ENCODE data around the gene TMEM219. TPM values are rescaled to one million over a fixed set of nuclear protein-coding genes. Genes with fewer than 3 reads are reported as not detected.
"Not testable (repeated sequence)": the region's sequence is repeated elsewhere in the genome, so short reads cannot be mapped to it uniquely, and the experiment has no call there.

Gene TMEM219
- total RNA-seq, 2 donors from 2014 or later: 84.5 to 84.7 TPM

DNA sequence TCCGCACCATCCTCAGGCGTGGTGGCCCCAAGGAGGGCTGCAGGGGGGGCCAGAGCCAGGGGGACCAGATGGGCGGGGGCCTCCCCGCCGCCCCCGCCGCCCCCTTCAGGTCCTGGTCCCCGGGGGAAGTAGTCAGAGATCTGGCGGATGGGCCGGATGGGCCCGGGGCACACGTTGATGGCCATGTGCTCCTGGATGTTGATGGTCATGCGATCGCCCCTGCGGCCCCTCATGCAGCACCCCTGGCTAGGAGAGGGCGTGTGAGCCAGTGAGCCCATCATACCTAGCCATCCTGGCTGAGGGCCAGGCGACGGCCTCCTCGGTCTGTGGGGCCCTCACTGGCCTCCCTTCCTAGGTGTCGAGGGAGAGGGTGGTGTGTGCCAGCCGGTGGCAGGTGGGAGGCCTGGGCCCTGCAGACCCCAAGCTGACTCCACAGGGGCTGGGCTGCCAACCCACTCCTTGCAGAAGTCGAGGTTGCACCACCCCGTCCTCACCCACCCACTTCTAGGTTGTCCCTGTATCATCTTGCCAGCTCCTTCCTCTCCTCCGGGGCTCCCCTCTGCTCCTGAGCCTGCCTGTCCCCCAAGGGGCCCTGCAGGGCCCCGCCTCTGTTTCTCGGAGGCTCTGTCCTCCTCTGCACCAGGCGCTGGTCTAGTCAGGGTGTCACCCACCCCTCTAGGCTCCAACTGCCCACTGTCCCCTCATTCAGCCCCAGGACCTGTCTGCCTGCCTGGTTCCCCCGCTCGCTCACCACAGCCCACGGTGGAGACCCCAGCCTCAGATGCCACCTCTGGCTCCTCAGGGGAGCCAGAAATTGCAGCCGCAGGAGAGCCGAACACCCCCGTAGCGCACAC lies 48.3 kb downstream of the TMEM219 start:
- DNase-seq (no peak), ATAC-seq (replicated peaks in 1 of 2) (peak; percentile 12 to 21)
- H3K27me3 Mint-ChIP-seq (ENCODE audit: low read depth): peaks cover 7% of the 10 kb centered on the region
- H3K4me1 Mint-ChIP-seq (ENCODE audit: low read depth): peaks cover 12% of the 10 kb centered on the region
- peaks cover 2% of the 10 kb centered on the region in 2 donors for H3K36me3 Mint-ChIP-seq (ENCODE audit: insufficient read depth in 2 of 2)
- H3K4me3 Mint-ChIP-seq: peak overlapping the region; percentile 73 to 76
- H3K27ac Mint-ChIP-seq: no peak overlapping the region
- H3K9me3 Mint-ChIP-seq: no peaks in the 10 kb centered on the region

DNA sequence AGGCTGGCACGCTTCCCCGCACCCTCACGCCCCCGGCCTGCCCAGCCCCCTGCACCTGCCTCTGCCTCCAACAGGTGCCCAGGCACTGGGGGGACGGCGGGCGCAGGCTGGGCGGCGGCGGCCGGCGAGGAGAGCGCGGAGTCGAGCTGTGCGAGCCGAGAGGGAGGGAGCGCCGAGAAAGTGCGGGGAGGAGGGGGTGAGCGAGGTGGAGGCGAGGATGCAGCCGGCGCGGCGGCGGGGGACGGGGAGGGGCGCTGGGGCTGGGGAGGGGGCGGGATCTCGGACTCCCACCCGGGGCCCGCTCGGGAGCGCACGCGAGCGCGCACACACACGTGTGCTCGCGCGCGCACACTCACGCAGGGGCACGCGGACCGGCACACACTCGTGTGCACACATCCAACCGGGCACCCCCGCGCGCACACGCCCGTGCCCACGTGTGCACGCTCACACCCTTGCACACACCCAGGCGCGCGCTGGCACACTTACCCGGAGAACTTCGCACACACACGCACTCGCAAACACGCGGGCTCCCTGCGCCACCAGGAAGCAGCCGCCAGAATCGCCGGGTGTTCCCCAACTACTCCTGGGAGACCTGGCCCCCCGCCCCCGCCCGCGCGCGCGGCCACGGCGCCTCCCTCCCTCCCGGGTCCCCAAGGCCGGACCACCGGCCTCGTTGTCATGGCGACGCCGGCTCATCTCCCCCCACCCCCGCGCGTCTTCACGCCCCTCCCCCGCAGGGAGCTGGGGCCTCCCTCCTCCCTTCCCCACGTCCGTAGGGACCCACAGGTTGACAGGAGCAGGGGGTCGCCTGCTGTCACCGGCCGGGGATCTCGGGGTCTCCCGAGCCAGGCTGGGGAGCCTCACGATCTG lies 49.2 kb downstream of the TMEM219 start, which contains the start of gene DOC2A:
DOC2A (minus strand) TSS at position 184 of the 870 bp plus-strand sequence. CDS start 805 bp downstream, outside the sequence.
- Mint-ChIP-seq H3K27me3 (ENCODE audit: low read depth) (peaks cover 7% of the 10 kb centered on the region), H3K4me3 (peak within 1 kb of the TSS; percentile 80 to 81), H3K9me3 (no peaks in the 10 kb centered on the region), H3K36me3 (ENCODE audit: insufficient read depth in 2 of 2) (peaks cover 2% of the 10 kb centered on the region in 2 donors), H3K4me1 (ENCODE audit: low read depth) (peaks cover 12% of the 10 kb centered on the region), H3K27ac (no peak within 1 kb of the TSS)
- ATAC-seq (replicated peaks in 1 of 2) (peak; percentile 63 to 68), DNase-seq (peak in 1 of 2 donors; percentile 48)

DNA sequence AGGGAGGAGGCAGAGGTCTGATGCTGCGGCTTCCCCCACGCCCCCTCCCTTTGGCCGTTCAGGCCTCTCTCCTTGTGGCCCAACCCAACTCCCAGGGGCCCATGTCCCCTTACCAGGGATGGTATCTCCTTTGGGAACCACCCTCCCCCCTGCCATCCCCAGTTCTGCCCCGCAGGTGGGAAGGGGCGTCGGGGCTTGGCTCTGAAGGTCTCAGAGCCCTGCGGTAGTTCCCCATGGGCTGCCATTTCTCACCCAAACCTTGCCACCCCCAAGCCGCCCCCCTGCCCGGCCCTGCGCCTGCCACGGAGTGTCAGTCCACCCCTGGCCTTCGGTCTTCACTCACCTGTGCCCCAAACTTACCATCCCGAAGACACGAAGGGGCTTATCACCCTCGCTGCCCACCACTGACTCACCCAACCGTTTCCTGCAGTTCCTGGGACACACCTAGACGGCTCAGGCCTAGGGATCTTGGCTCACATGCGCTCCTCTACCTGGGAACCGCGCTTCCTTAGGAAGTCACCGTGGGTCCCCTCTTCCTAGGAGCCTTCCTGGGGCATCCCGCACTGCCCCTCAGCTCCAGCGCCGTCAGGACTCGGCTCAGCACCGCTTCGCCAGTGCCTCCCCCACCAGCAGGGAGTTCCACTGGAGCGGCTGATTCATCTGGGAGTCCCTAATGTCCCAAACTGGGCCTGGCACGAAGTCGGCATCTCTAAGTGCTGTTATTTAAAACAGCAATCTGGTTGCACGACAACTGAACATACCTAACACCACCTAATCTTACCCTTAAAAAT lies 50.0 kb downstream of the TMEM219 start:
- H3K27me3 Mint-ChIP-seq (ENCODE audit: low read depth): peaks cover 7% of the 10 kb centered on the region
- H3K9me3 Mint-ChIP-seq: no peaks in the 10 kb centered on the region
- peak overlapping the region; percentile 80 to 81 for H3K4me3 Mint-ChIP-seq
- ATAC-seq (replicated peaks in 1 of 2) (no peak), DNase-seq (no peak)
- H3K36me3 Mint-ChIP-seq (ENCODE audit: insufficient read depth in 2 of 2): peaks cover 2% of the 10 kb centered on the region in 2 donors
- peaks cover 12% of the 10 kb centered on the region for H3K4me1 Mint-ChIP-seq (ENCODE audit: low read depth)
- no peak overlapping the region for H3K27ac Mint-ChIP-seq

DNA sequence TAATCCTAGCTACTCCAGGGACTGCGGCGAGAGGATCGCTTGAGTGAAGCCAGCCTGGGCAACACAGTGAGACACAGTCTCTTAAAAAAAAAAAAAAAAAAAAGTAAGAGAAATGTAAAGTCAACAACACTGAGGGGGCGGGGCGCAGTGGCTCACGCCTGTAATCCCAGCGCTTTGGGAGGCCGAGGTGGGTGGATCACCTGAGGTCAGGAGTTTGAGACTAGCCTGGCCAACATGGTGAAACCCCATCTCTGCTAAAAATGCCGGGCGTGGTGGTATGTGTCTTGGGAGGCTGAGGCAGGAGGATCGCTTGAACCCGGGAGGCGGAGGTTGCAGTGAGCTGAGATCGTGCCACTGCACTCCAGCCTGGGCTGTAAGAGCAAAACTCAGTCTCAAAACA lies 50.7 kb downstream of the TMEM219 start:
- not testable (repeated sequence) for ATAC-seq (replicated peaks in 1 of 2); H3K9me3 Mint-ChIP-seq; DNase-seq; H3K27me3 Mint-ChIP-seq (ENCODE audit: low read depth); H3K36me3 Mint-ChIP-seq (ENCODE audit: insufficient read depth in 2 of 2); H3K27ac Mint-ChIP-seq; H3K4me3 Mint-ChIP-seq
- peaks cover 12% of the 10 kb centered on the region for H3K4me1 Mint-ChIP-seq (ENCODE audit: low read depth)

DNA sequence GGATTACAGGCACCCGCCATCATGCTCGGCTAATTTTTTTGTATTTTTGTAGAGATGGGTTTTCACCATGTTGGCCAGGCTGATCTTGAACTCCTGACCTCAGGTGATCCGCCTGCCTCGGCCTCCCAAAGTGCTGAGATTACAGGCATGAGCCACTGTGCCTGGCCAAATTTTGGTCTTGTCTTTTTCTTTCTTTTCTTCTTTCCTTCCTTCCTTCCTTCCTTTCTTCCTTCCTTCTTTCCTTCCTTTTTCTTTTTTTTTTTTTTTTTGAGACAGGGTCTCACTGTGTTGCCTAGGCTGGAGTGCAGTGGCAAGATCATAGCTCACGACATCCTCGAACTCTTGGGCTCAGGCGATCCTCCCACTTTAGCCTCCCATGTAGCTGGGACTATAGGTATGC lies 53.6 kb downstream of the TMEM219 start:
- not testable (repeated sequence) for DNase-seq; ATAC-seq (replicated peaks in 1 of 2); H3K4me3 Mint-ChIP-seq; H3K9me3 Mint-ChIP-seq; H3K27me3 Mint-ChIP-seq (ENCODE audit: low read depth); H3K36me3 Mint-ChIP-seq (ENCODE audit: insufficient read depth in 2 of 2); H3K27ac Mint-ChIP-seq
- peaks cover 17% of the 10 kb centered on the region for H3K4me1 Mint-ChIP-seq (ENCODE audit: low read depth)

DNA sequence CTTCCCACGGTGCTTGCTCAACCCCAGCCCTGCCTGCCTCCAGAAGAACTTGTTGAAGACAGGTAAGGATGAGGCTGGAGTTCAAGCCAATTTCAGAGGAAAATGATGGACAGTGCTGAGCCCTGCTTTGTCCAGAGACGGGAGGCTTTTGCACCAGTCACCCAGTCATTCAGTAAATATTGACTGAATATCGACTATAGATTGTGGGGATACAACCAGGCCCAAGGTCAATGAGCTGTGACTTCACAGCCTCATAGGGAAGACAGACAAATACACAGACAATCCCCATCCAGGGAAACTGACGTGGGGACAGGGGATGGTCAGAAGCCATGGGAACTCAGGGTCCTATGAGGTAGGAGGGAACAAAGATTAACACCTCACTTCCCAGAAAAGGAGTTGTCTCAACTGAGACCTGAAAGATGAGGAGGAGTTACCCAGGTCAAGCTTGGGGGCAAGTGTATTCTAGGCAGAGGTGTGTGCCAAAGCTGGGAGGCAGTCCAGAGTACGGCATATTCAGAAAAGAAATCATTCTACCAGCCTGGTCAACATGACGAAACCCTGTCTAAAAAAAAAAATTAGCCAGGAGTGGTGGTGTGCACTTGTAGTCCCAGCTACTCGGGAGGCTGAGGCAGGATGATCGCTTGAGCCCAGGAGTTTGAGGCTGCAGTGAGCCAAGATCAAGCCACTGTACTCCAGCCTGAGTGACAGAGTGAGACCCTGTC lies 54.8 kb downstream of the TMEM219 start:
- DNase-seq: no peak
- no peak for ATAC-seq (replicated peaks in 1 of 2)
- Mint-ChIP-seq H3K27me3 (ENCODE audit: low read depth) (peaks cover 17% of the 10 kb centered on the region), H3K27ac (no peak overlapping the region), H3K4me1 (ENCODE audit: low read depth) (peaks cover 22% of the 10 kb centered on the region), H3K36me3 (ENCODE audit: insufficient read depth in 2 of 2) (peaks cover 2% of the 10 kb centered on the region in 2 donors), H3K4me3 (no peak overlapping the region), H3K9me3 (no peaks in the 10 kb centered on the region)

DNA sequence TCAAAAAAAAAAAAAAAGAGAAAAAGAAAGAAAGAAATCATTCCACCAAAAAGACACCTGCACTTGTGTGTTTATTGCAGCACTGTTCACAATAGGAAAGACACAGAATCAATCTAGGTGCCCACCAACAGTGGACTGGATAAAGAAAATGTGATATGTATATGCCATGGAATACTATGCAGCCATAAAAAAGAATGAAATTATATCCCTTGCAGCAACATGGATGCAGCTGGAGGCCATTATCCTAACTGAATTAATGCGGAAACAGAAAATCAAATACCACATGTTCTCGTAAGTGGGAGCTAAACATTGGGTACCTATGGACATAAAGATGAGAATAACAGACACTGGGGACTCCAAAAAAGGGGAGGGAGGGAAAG lies 55.4 kb downstream of the TMEM219 start:
- no peak overlapping the region for H3K27ac Mint-ChIP-seq
- no peaks in the 10 kb centered on the region for H3K36me3 Mint-ChIP-seq (ENCODE audit: insufficient read depth in 2 of 2)
- peaks cover 12% of the 10 kb centered on the region for H3K27me3 Mint-ChIP-seq (ENCODE audit: low read depth)
- DNase-seq: no peak
- no peak for ATAC-seq (replicated peaks in 1 of 2)
- H3K9me3 Mint-ChIP-seq: no peaks in the 10 kb centered on the region
- no peak overlapping the region for H3K4me3 Mint-ChIP-seq
- peaks cover 17% of the 10 kb centered on the region for H3K4me1 Mint-ChIP-seq (ENCODE audit: low read depth)

DNA sequence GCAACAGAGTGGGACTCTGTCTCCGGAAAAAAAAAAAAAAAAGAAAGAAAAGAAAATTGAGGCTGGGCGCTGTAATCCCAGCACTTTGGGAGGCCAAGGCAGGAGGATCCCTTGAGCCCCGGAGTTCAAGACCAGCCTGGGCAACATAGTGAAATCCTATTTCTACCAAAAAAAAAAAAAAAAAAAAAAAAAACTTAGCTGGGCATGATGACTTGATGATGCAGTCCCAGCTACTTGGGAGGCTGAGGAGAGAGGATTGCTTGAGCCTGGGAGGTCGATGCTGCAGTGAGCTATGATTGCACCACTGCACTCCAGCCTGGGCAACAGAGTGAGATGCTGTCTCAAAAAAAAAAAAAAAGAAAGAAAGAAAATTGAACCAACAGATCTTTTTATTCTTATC lies 56.1 kb downstream of the TMEM219 start:
- Mint-ChIP-seq H3K4me1 (ENCODE audit: low read depth) (peaks cover 17% of the 10 kb centered on the region), H3K27me3 (ENCODE audit: low read depth) (peaks cover 11% of the 10 kb centered on the region)
- H3K36me3 Mint-ChIP-seq (ENCODE audit: insufficient read depth in 2 of 2); H3K9me3 Mint-ChIP-seq; H3K4me3 Mint-ChIP-seq; ATAC-seq (replicated peaks in 1 of 2); H3K27ac Mint-ChIP-seq; DNase-seq: not testable (repeated sequence)

DNA sequence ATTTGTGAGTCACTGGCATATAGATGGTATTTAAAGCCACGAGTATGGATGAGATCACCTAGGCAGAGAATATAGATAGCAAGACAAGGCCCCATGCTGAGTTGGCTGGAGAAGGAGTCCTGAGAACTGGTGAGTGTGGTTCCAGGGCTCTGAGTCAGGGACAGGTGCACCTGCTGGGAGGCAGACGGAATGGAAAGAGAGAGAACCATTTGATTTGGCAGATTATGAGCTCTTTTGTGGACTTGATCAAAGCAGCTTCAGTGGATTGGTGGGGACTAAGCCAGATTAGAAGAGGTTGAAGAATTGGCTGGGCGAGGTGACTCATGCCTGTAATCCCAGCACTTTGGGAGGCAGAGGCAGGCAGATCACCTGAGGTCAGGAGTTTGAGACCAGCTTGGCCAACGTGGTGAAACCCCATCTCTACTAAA lies 56.9 kb downstream of the TMEM219 start:
- no peaks in the 10 kb centered on the region for H3K36me3 Mint-ChIP-seq (ENCODE audit: insufficient read depth in 2 of 2)
- H3K4me3 Mint-ChIP-seq: no peak overlapping the region
- H3K4me1 Mint-ChIP-seq (ENCODE audit: low read depth): peaks cover 17% of the 10 kb centered on the region
- no peak overlapping the region for H3K27ac Mint-ChIP-seq
- H3K27me3 Mint-ChIP-seq (ENCODE audit: low read depth): peaks cover 11% of the 10 kb centered on the region
- ATAC-seq (replicated peaks in 1 of 2) (peak in 1 of 2 donors; percentile 21), DNase-seq (no peak)
- H3K9me3 Mint-ChIP-seq: no peaks in the 10 kb centered on the region

Other genes with a start within 250 kb of the TMEM219 start
- 10 to 100 TPM; 23.7 to 25.9 TPM for gene C16orf54, start 216.1 kb upstream of the TMEM219 start, total RNA-seq
- not detected for gene ZG16, start 183.8 kb upstream of the TMEM219 start, total RNA-seq
- 100 to 1,000 TPM; 153 to 180 TPM for gene KIF22, start 171.3 kb upstream of the TMEM219 start, total RNA-seq
- 100 to 1,000 TPM; 266 to 329 TPM for gene MAZ, start 155.6 kb upstream of the TMEM219 start, total RNA-seq
- 1 to 10 TPM; 2.4 to 2.8 TPM for gene PRRT2, start 149.9 kb upstream of the TMEM219 start, total RNA-seq
- 10 to 100 TPM; 14.8 to 17.8 TPM for gene PAGR1, start 145.9 kb upstream of the TMEM219 start, total RNA-seq
- gene MVP, start 141.6 kb upstream of the TMEM219 start, total RNA-seq: 100 to 1,000 TPM; 148 to 161 TPM
- 10 to 100 TPM; 48.7 to 56.0 TPM for gene CDIPT, start 98.9 kb upstream of the TMEM219 start, total RNA-seq
- gene SEZ6L2, start 62.5 kb upstream of the TMEM219 start, total RNA-seq: under 1 TPM; 0.31 to 0.44 TPM
- under 1 TPM; 0.82 to 0.93 TPM for gene ASPHD1, start 61.6 kb upstream of the TMEM219 start, total RNA-seq
- gene KCTD13, start 35.9 kb upstream of the TMEM219 start, total RNA-seq: 10 to 100 TPM; 45.3 to 46.8 TPM
- 10 to 100 TPM; 31.1 to 35.0 TPM for gene TAOK2, start 11.8 kb downstream of the TMEM219 start, total RNA-seq
- gene HIRIP3, start 33.5 kb downstream of the TMEM219 start, total RNA-seq: 10 to 100 TPM; 38.8 to 45.8 TPM
- 100 to 1,000 TPM in 1 of 2 donors, 10 to 100 TPM in 1; 98.5 to 116 TPM for gene INO80E, start 34.2 kb downstream of the TMEM219 start, total RNA-seq
- gene DOC2A, start 48.9 kb downstream of the TMEM219 start, total RNA-seq: under 1 TPM in 1 of 2 donors, not detected in 1; 0.43 TPM
- not detected for gene C16orf92, start 61.1 kb downstream of the TMEM219 start, total RNA-seq
- gene TLCD3B, start 69.2 kb downstream of the TMEM219 start, total RNA-seq: 1 to 10 TPM; 4.5 to 6.9 TPM
- gene ALDOA, start 103.7 kb downstream of the TMEM219 start, total RNA-seq: 100 to 1,000 TPM; 857 to 918 TPM
- 100 to 1,000 TPM; 114 to 124 TPM for gene PPP4C, start 113.9 kb downstream of the TMEM219 start, total RNA-seq
- 1 to 10 TPM; 4.2 to 5.8 TPM for gene TBX6, start 129.8 kb downstream of the TMEM219 start, total RNA-seq
- 10 to 100 TPM; 60.2 to 77.8 TPM for gene YPEL3, start 134.1 kb downstream of the TMEM219 start, total RNA-seq
- gene GDPD3, start 151.5 kb downstream of the TMEM219 start, total RNA-seq: 10 to 100 TPM; 13.9 to 20.5 TPM
- 100 to 1,000 TPM in 1 of 2 donors, 10 to 100 TPM in 1; 84.8 to 103 TPM for gene MAPK3, start 161.1 kb downstream of the TMEM219 start, total RNA-seq
- 100 to 1,000 TPM; 843 to 987 TPM for gene CORO1A, start 221.5 kb downstream of the TMEM219 start, total RNA-seq
- gene BOLA2B, start 231.6 kb downstream of the TMEM219 start, total RNA-seq: 10 to 100 TPM; 73.7 to 87.3 TPM
- 100 to 1,000 TPM in 1 of 2 donors, 10 to 100 TPM in 1; 48.1 to 129 TPM for gene SLX1A, start 231.8 kb downstream of the TMEM219 start, total RNA-seq
- 10 to 100 TPM; 16.6 to 20.1 TPM for gene SULT1A3, start 237.2 kb downstream of the TMEM219 start, total RNA-seq